Measurements from ENCODE around the gene CDH23.

Gene CDH23

GRCh38 chr10:71605263-71605962, 208.7 kb downstream of the CDH23 start:
- TF ChIP-seq POLR2AphosphoS5 (IDR thresholded peaks at IDR 0.05; ENCODE audit: low read depth, low read length) = no peak
- no peak for TF ChIP-seq REST (IDR thresholded peaks at IDR 0.05; ENCODE audit: insufficient read depth in 1 of 2, low read depth in 2 of 2, low read length in 2 of 2)
- TF ChIP-seq FOXP2 (optimal IDR thresholded peaks at IDR 0.05; ENCODE audit: borderline replicate concordance, extremely low read depth, extremely low read length, insufficient read depth) = no peak
- no peak for TF ChIP-seq SIN3A (IDR thresholded peaks at IDR 0.05; ENCODE audit: borderline replicate concordance, insufficient read depth, low read length)
- no peak for TF ChIP-seq TAF1 (IDR thresholded peaks at IDR 0.05; ENCODE audit: borderline replicate concordance, insufficient read depth, low read length)

- TF ChIP-seq REST (IDR thresholded peaks at IDR 0.05; ENCODE audit: insufficient read depth in 1 of 2, low read depth in 2 of 2, low read length in 2 of 2) (no peak), POLR2AphosphoS5 (IDR thresholded peaks at IDR 0.05; ENCODE audit: low read depth, low read length) (no peak), TAF1 (IDR thresholded peaks at IDR 0.05; ENCODE audit: borderline replicate concordance, insufficient read depth, low read length) (no peak), FOXP2 (optimal IDR thresholded peaks at IDR 0.05; ENCODE audit: borderline replicate concordance, extremely low read depth, extremely low read length, insufficient read depth) (no peak)
These were observed 209.7 kb downstream of the CDH23 start for GRCh38 chr10:71606257-71607081.

- TF ChIP-seq FOXP2 (optimal IDR thresholded peaks at IDR 0.05; ENCODE audit: borderline replicate concordance, extremely low read depth, extremely low read length, insufficient read depth) = no peak
- no peak for TF ChIP-seq SIN3A (IDR thresholded peaks at IDR 0.05; ENCODE audit: borderline replicate concordance, insufficient read depth, low read length)
- no peak for TF ChIP-seq REST (IDR thresholded peaks at IDR 0.05; ENCODE audit: insufficient read depth in 1 of 2, low read depth in 2 of 2, low read length in 2 of 2)
- TF ChIP-seq POLR2AphosphoS5 (IDR thresholded peaks at IDR 0.05; ENCODE audit: low read depth, low read length) = no peak
- no peak for TF ChIP-seq TAF1 (IDR thresholded peaks at IDR 0.05; ENCODE audit: borderline replicate concordance, insufficient read depth, low read length)
These were observed 210.3 kb downstream of the CDH23 start for GRCh38 chr10:71607082-71607443.

- no peak for TF ChIP-seq POLR2AphosphoS5 (IDR thresholded peaks at IDR 0.05; ENCODE audit: low read depth, low read length)
- TF ChIP-seq FOXP2 (optimal IDR thresholded peaks at IDR 0.05; ENCODE audit: borderline replicate concordance, extremely low read depth, extremely low read length, insufficient read depth) = no peak
- no peak for TF ChIP-seq REST (IDR thresholded peaks at IDR 0.05; ENCODE audit: insufficient read depth in 1 of 2, low read depth in 2 of 2, low read length in 2 of 2)
- no peak for TF ChIP-seq TAF1 (IDR thresholded peaks at IDR 0.05; ENCODE audit: borderline replicate concordance, insufficient read depth, low read length)
- TF ChIP-seq SIN3A (IDR thresholded peaks at IDR 0.05; ENCODE audit: borderline replicate concordance, insufficient read depth, low read length) = no peak
These were observed 212.4 kb downstream of the CDH23 start for GRCh38 chr10:71608819-71609768.
